ENCODE results near the gene MGAT4A.

Gene MGAT4A

DNA sequence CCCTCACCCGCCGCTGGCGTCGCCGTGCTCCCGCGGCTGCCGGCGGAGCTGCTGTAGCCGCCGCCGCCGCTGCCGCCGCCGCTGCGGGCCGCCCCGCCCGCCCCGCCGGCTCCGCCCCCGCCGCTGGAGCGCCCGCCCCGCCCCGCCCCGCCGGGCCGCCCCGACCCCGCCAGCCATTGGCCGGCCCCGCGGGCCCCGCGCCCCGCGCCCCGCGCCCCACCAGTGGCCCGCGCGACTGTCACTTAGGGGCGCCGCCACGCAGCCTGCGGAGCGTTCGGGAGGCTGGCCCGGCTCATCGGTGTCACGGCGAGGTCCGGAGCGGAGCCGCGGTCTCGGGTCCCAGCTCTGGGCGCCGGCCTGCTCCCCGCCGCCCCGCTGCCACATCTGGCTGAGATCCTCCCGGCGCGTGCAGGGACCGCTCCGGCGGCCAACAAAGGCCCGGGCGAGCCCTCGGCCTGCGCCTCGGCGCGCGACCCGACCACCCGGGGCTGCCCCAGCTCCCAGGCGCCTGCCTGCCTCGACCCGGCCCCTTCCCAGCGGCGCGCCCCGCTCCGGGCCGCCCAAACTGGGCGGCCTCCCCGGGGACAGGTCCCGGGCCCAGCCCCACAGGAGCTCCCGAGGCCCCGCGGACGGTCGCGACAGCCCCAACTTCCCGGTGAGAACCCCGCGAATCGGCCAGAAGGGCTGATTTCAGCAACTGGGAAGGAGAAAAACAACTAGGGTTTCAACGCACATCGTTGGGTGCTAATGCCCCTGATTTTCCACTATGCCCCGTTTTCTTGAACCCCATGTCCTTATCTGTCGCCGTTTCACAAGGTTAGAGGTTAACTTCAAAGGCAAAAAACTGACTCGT, at the start of gene MGAT4A:
Gene MGAT4A (minus strand): TSS at position 92 of the 853 bp plus-strand sequence. CDS start 4,800 bp downstream, outside the sequence.
- peak; percentile 34 to 67 for DNase-seq (ENCODE audit: extremely low read depth in 1 of 2, low read depth in 1 of 2)

GRCh38 chr2:98778741-98779483, 48.0 kb upstream of the MGAT4A start:
- DNase-seq (ENCODE audit: extremely low read depth in 1 of 2, low read depth in 1 of 2): no peak

DNA sequence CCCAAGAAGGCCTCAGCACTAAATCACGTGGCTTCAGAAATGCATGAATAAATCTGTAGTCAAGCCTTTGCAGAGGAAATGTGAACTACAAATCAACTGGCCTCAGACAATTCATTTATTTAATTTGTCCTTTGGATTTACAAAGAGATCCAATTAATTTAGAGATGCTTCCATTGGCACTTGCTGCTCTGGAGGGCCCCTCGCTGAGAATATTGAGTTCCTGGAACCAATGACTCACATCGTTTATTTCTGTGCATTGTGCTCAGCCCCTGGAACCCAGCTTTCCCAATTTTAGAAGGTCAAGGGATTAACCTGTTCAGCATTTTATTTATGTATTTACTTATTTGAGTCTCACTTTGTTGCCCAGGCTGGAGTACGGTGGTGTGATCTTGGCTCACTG, 47.2 kb upstream of the MGAT4A start:
- no peak for DNase-seq (ENCODE audit: extremely low read depth in 1 of 2, low read depth in 1 of 2)

GRCh38 chr2:98777710-98778109, 46.8 kb upstream of the MGAT4A start:
- no peak for DNase-seq (ENCODE audit: extremely low read depth in 1 of 2, low read depth in 1 of 2)

DNA sequence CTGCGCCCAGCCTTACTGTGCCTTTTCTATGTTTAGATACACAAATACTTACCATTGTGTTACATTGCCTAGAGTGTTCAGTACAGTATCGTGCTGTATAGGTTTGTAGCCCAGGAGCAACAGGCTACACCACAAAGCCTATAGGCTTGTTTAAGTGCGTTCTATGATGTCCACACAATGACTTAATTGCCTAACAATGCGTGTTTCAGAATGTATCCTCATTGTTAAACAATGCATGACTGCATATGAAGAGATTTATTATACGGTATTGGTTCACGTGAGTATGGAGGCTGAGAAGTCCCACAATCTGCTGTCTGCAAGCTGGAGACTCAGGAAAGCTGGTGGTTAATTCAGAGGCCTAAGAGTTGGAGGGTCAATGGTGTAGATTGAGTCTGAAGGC, 46.1 kb upstream of the MGAT4A start:
- DNase-seq (ENCODE audit: extremely low read depth in 1 of 2, low read depth in 1 of 2): no peak

DNA sequence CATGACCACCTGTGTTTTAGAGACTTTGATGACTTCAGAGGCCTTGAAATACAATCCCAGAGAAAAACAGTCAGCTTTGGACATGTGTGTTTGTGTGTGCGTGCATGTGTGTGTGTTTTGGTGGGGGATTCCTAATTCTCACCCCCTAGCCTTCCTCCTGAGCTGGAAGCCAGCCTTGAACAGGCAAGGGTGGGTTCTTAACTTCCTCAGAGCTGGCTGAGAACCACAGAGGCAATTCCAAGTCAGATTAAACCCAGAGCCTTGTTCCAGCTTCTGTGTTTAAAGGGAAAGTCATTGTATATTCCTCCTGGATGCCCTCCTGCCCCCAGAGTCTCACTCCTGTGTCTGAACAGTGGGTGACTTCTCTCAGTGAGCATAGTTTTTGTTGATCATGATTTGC, 45.2 kb upstream of the MGAT4A start:
- DNase-seq (ENCODE audit: extremely low read depth in 1 of 2, low read depth in 1 of 2): no peak

- no peak for DNase-seq (ENCODE audit: extremely low read depth in 1 of 2, low read depth in 1 of 2)
These were observed 44.4 kb upstream of the MGAT4A start for GRCh38 chr2:98775146-98775986.

GRCh38 chr2:98773907-98774306, 43.0 kb upstream of the MGAT4A start:
- no peak for DNase-seq (ENCODE audit: extremely low read depth in 1 of 2, low read depth in 1 of 2)

- DNase-seq (ENCODE audit: extremely low read depth in 1 of 2, low read depth in 1 of 2): no peak
These were observed 42.2 kb upstream of the MGAT4A start for GRCh38 chr2:98773169-98773568.

DNA sequence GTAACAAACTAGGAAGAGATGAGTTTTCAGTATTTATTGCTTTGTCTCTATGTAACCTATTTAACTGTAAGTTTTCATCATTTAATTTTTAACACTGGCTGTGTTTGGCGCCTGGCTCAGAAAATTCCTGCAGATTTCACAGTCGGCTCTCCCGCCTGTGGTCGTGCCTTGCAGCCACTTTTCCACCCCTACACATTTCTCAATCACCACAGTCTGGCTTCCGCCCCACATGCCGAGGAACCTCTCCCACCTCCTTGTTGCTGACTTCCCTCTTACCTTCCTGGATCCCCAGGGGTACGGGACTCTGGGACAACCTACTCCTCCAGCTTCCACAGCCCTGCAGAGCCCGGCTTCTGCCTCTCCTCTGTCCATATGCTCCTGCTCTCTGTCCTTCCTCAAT, 41.6 kb upstream of the MGAT4A start:
- no peak for DNase-seq (ENCODE audit: extremely low read depth in 1 of 2, low read depth in 1 of 2)

- DNase-seq (ENCODE audit: extremely low read depth in 1 of 2, low read depth in 1 of 2): no peak
These were observed 41.0 kb upstream of the MGAT4A start for GRCh38 chr2:98771721-98772524.

DNA sequence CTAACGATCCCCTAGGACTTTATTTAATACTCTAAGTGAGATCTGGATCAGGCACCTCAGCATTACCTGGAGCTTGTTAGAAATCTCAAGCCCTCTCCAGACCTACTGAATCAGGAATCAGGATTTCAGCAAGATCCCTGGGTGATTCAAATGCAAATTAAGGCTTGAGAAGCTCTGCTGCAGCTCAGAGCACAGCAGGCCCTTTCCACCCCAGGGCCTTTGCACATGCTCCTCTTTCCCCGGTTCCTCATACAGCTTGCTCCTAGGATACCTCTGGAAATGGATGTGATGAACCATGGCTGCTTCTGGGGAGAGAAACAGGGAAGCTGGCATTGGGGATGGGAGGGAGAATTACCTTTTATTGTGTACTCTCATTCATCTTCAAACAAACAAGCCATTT, 40.3 kb upstream of the MGAT4A start:
- no peak for DNase-seq (ENCODE audit: extremely low read depth in 1 of 2, low read depth in 1 of 2)

GRCh38 chr2:98769784-98770183, 38.9 kb upstream of the MGAT4A start:
- no peak for DNase-seq (ENCODE audit: extremely low read depth in 1 of 2, low read depth in 1 of 2)

DNA sequence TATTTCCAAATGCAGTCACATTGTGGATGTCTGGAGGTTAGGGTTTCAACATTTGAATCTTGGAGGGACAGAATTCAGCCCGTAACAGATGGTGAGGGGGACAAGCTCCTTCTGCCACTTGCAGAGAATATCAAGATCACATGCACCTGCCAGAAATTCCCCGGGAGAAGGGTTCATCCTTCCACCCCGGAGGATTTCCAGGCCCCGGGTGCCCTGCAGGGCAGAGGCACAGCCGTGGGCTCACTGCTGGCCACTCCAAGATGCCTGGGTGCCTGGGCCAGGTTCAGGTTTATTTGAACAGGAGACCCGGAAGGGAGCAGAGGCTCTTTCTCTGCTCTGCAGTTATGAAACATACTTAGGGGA, 38.2 kb upstream of the MGAT4A start:
- DNase-seq (ENCODE audit: extremely low read depth in 1 of 2, low read depth in 1 of 2): no peak

- DNase-seq (ENCODE audit: extremely low read depth in 1 of 2, low read depth in 1 of 2): no peak
These were observed 37.6 kb upstream of the MGAT4A start for GRCh38 chr2:98768384-98769113.

GRCh38 chr2:98764499-98764898, 33.6 kb upstream of the MGAT4A start:
- no peak for DNase-seq (ENCODE audit: extremely low read depth in 1 of 2, low read depth in 1 of 2)

- DNase-seq (ENCODE audit: extremely low read depth in 1 of 2, low read depth in 1 of 2): no peak
These were observed 32.4 kb upstream of the MGAT4A start for GRCh38 chr2:98763209-98763951.

DNA sequence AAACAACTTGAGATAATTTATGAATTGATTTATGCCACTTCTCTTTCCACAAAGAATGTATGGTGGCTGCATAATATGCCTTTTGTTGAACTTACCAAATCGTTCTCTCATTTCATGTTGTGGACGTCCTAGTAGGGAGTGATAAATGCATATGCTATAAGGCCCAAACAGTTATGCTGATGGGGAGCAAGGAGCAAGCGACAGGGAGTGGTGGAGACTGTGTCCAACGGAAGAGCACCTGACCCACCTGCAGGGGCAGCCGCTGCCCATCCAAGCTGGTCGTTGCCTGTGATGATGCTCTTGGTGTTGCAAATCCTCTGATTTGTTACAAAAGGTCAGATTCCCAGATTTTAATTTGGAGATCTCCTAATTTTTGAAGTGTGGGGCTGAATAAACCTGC, 31.0 kb upstream of the MGAT4A start:
- no peak for DNase-seq (ENCODE audit: extremely low read depth in 1 of 2, low read depth in 1 of 2)

DNA sequence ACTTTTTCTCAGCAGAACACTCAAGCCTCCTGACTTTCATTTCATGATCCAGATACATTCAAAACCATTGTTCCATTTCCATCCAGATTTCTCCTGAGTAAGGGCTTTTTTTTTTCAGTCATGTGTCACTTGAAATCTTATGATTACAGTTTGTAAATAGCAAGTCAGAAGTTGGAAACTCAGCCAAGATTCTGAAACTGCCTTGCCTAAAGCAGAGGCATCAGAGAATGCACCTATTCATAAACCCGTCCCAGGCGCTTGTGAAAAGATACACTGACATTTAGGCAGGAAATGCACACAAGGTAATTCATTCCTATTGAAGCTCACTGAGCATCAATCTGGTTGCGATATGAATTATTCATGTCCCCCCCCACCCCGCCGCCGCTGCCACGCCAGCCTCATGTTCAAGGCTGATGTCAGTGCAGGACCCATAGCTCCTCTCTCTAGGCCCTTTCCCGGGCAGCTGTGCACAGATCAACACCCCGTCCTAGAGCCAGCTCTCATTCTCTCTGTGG, 30.4 kb upstream of the MGAT4A start:
- peak in 1 of 2 donors; percentile 53 for DNase-seq (ENCODE audit: extremely low read depth in 1 of 2, low read depth in 1 of 2)
